GM18873 (cell line): Measurements from ENCODE around the gene PDZD8.
"Not testable (repeated sequence)": the region's sequence is repeated elsewhere in the genome, so short reads cannot be mapped to it uniquely, and the experiment has no call there.

Experiments
- ATAC-seq: cut with Tn5 transposase; IDR thresholded peaks from one replicate; pipeline ENCODE4 v1.9.1; 2021; ENCODE audit warnings: mild to moderate bottlenecking, moderate library complexity, moderate number of reproducible peaks; ENCODE audit not compliant: unreplicated experiment, low FRiP score

PDZD8 gene

GRCh38 chr10:117298219-117298618, 77.0 kb downstream of the PDZD8 start:
- no peak for ATAC-seq

GRCh38 chr10:117294735-117295134, 80.5 kb downstream of the PDZD8 start:
- ATAC-seq: no peak

- ATAC-seq: no peak
These were observed 81.1 kb downstream of the PDZD8 start for GRCh38 chr10:117294039-117294645.

- ATAC-seq: not testable (repeated sequence)
These were observed 84.4 kb downstream of the PDZD8 start for GRCh38 chr10:117290872-117291271.

GRCh38 chr10:117284716-117285494, 90.3 kb downstream of the PDZD8 start:
- no peak for ATAC-seq

GRCh38 chr10:117277675-117278074, 97.6 kb downstream of the PDZD8 start:
- no peak for ATAC-seq

GRCh38 chr10:117275121-117275520, 100.1 kb downstream of the PDZD8 start:
- no peak for ATAC-seq

- no peak for ATAC-seq
These were observed 100.7 kb downstream of the PDZD8 start for GRCh38 chr10:117274509-117274908.

GRCh38 chr10:117273980-117274379, 101.3 kb downstream of the PDZD8 start:
- ATAC-seq: no peak

- ATAC-seq: no peak
These were observed 102.8 kb downstream of the PDZD8 start for GRCh38 chr10:117272195-117273076.

- ATAC-seq: no peak
These were observed 103.8 kb downstream of the PDZD8 start for GRCh38 chr10:117271427-117271826.

- no peak for ATAC-seq
These were observed 106.3 kb downstream of the PDZD8 start for GRCh38 chr10:117268907-117269306.

GRCh38 chr10:117268258-117268657, 107.0 kb downstream of the PDZD8 start:
- ATAC-seq: no peak

GRCh38 chr10:117266812-117267211, 108.4 kb downstream of the PDZD8 start:
- no peak for ATAC-seq

GRCh38 chr10:117266400-117266799, 108.8 kb downstream of the PDZD8 start:
- no peak for ATAC-seq

- ATAC-seq: no peak
These were observed 110.5 kb downstream of the PDZD8 start for GRCh38 chr10:117264782-117265181.

GRCh38 chr10:117262903-117263293, 112.3 kb downstream of the PDZD8 start:
- no peak for ATAC-seq

- ATAC-seq: no peak
These were observed 112.8 kb downstream of the PDZD8 start for GRCh38 chr10:117262291-117262902.

- ATAC-seq: no peak
These were observed 113.7 kb downstream of the PDZD8 start for GRCh38 chr10:117261501-117261900.

- ATAC-seq: no peak
These were observed 115.2 kb downstream of the PDZD8 start for GRCh38 chr10:117260084-117260483.

GRCh38 chr10:117259279-117259678, 116.0 kb downstream of the PDZD8 start:
- no peak for ATAC-seq
